HEK293 (cell line): ENCODE measurements around the gene CACNA1C.

Experiments used
- HIC1 ChIP-seq: fragments of 450-650 bp; formaldehyde crosslinking; IDR thresholded peaks from 2 replicates; pipeline ENCODE4 v1.5.1; 2016; ENCODE audit warnings: missing biosample characterization, missing genetic modification characterization
- KLF8 ChIP-seq: fragments of 450-650 bp; formaldehyde crosslinking; IDR thresholded peaks from 2 replicates; pipeline ENCODE4 v1.5.1; 2016; ENCODE audit warnings: missing biosample characterization, missing genetic modification characterization
- ZBTB21 ChIP-seq: fragments of 450-650 bp; formaldehyde crosslinking; IDR thresholded peaks from 2 replicates; pipeline ENCODE4 v1.5.1; 2017; ENCODE audit warnings: missing biosample characterization, missing genetic modification characterization
- ZNF10 ChIP-seq: fragments of 450-650 bp; formaldehyde crosslinking; IDR thresholded peaks from 2 replicates; pipeline ENCODE4 v1.5.1; 2017; ENCODE audit warnings: missing biosample characterization, missing genetic modification characterization
- ZNF184 ChIP-seq: fragments of 450-650 bp; IDR thresholded peaks from 2 replicates; pipeline ENCODE4 v1.5.1; 2018; ENCODE audit warnings: missing biosample characterization, mild to moderate bottlenecking, missing genetic modification characterization
- ZNF2 ChIP-seq: fragments of 450-650 bp; formaldehyde crosslinking; IDR thresholded peaks from 2 replicates; pipeline ENCODE4 v1.5.1; 2016; ENCODE audit warnings: missing biosample characterization, missing genetic modification characterization
- ZNF274 ChIP-seq, 2 experiments: fragments of 200-500 bp in 1 of 2; fragments of 450-650 bp in 1 of 2; sonication (Bioruptor generic) in 1 of 2; formaldehyde crosslinking in 1 of 2; IDR thresholded peaks; 2 replicates each; pipeline versions ENCODE4 v1.5.1 to v1.6.1; 2014 to 2016; ENCODE audit warnings: borderline replicate concordance in 1 of 2, inconsistent platforms in 1 of 2, low read length in 1 of 2, missing biosample characterization in 1 of 2, missing genetic modification characterization in 1 of 2
- ZNF747 ChIP-seq: fragments of 450-650 bp; formaldehyde crosslinking; IDR thresholded peaks from 2 replicates; pipeline ENCODE4 v1.5.1; 2016; ENCODE audit warnings: missing biosample characterization, missing genetic modification characterization
- ZNF830 ChIP-seq: fragments of 450-650 bp; IDR thresholded peaks from 2 replicates; pipeline ENCODE4 v1.5.0; 2018; ENCODE audit warnings: missing biosample characterization, missing genetic modification characterization, low read depth, mild to moderate bottlenecking, moderate library complexity
- TF ChIP-seq, protein P1 (sequence below): fragments of 450-650 bp; formaldehyde crosslinking; IDR thresholded peaks from 2 replicates; pipeline ENCODE4 v1.5.1; 2016; ENCODE audit warnings: missing biosample characterization, missing genetic modification characterization
- TF ChIP-seq, protein P2 (sequence below): fragments of 450-650 bp; formaldehyde crosslinking; IDR thresholded peaks from 2 replicates; pipeline ENCODE4 v1.5.1; 2016; ENCODE audit warnings: missing biosample characterization, missing genetic modification characterization

DNA sequence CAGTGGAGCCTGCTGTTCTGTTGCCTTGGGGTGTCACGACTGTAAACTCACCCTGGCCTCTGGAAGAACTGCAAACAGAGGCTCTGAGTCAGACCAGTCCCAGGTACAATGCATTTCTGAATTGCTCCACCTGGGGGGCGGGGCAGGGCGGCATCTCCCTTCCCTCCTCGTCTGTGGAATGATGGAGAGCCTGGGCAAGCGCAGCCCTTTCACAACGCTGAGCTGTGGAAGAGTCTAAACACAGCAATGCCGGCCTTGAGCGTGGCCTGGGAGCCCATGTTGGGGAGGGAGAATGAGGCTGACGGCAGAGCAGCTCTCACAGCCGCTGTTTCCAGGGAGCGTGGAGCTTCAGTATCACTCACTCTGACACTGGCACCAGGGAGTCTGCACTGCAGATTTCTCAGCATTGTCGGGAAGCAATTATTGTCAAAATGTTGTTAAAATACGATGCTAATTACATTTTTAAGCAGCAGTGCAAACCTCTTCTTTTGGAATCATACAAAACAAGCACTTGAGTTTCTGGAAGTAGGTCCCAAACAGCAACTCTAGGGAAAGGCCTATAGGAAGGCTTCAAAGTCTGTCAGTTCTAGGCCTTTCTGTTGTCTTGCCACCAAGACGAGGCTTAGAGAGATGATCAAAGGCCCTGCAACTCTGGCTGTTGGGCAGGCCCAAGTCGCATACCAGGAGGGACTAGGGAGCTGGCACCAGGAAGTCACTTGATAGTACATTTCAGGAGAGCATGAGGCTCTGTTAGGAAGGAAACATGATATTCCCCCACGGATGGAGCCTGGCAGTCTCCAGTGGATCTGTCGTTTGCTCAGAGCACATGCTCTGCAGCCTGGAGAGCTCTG is 498.0 kb downstream of the CACNA1C start:
- TF ChIP-seq ZNF10 (tag by site-specific recombination) (no peak), ZNF830 (tag by site-specific recombination) (no peak), ZNF274 (IDR thresholded peaks at IDR 0.05; ENCODE audit: low read length) (no peak), ZNF274 (tag by site-specific recombination; IDR thresholded peaks at IDR 0.05; ENCODE audit: borderline replicate concordance) (no peak), ZBTB21 (tag by site-specific recombination) (no peak), ZNF747 (tag by site-specific recombination) (no peak), ZNF184 (tag by site-specific recombination) (no peak), HIC1 (tag by site-specific recombination) (no peak), KLF8 (tag by site-specific recombination) (no peak), ZNF2 (tag by site-specific recombination) (no peak)
- TF ChIP-seq, protein P1, sequence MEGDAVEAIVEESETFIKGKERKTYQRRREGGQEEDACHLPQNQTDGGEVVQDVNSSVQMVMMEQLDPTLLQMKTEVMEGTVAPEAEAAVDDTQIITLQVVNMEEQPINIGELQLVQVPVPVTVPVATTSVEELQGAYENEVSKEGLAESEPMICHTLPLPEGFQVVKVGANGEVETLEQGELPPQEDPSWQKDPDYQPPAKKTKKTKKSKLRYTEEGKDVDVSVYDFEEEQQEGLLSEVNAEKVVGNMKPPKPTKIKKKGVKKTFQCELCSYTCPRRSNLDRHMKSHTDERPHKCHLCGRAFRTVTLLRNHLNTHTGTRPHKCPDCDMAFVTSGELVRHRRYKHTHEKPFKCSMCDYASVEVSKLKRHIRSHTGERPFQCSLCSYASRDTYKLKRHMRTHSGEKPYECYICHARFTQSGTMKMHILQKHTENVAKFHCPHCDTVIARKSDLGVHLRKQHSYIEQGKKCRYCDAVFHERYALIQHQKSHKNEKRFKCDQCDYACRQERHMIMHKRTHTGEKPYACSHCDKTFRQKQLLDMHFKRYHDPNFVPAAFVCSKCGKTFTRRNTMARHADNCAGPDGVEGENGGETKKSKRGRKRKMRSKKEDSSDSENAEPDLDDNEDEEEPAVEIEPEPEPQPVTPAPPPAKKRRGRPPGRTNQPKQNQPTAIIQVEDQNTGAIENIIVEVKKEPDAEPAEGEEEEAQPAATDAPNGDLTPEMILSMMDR (tag by site-specific recombination): no peak
- TF ChIP-seq, protein P2, sequence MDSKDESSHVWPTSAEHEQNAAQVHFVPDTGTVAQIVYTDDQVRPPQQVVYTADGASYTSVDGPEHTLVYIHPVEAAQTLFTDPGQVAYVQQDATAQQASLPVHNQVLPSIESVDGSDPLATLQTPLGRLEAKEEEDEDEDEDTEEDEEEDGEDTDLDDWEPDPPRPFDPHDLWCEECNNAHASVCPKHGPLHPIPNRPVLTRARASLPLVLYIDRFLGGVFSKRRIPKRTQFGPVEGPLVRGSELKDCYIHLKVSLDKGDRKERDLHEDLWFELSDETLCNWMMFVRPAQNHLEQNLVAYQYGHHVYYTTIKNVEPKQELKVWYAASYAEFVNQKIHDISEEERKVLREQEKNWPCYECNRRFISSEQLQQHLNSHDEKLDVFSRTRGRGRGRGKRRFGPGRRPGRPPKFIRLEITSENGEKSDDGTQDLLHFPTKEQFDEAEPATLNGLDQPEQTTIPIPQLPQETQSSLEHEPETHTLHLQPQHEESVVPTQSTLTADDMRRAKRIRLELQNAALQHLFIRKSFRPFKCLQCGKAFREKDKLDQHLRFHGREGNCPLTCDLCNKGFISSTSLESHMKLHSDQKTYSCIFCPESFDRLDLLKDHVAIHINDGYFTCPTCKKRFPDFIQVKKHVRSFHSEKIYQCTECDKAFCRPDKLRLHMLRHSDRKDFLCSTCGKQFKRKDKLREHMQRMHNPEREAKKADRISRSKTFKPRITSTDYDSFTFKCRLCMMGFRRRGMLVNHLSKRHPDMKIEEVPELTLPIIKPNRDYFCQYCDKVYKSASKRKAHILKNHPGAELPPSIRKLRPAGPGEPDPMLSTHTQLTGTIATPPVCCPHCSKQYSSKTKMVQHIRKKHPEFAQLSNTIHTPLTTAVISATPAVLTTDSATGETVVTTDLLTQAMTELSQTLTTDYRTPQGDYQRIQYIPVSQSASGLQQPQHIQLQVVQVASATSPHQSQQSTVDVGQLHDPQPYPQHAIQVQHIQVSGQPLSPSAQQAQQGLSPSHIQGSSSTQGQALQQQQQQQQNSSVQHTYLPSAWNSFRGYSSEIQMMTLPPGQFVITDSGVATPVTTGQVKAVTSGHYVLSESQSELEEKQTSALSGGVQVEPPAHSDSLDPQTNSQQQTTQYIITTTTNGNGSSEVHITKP (tag by site-specific recombination): no peak
